Naive thymus-derived CD4-positive, alpha-beta T cell (primary cell): ENCODE data around the gene SLC8B1. TPM values are rescaled to one million over a fixed set of nuclear protein-coding genes. Genes with fewer than 3 reads are reported as not detected.

ENCODE experiments used
- ATAC-seq: fragments of 150-1000 bp; cut with Tn5 transposase; 2 replicates; pipeline ENCODE4 v1.10.0; 2021; ENCODE audit warnings: mild to moderate bottlenecking, moderate library complexity
- CTCF ChIA-PET: fragments of 350-600 bp; sonication (Branson Sonifier 250); formaldehyde crosslinking; loops from one replicate; lab custom pipeline; 2021; ENCODE audit warnings: antibody characterized with exemption; lab: Charles Lee
- POLR2A ChIA-PET: fragments of 350-600 bp; sonication (Branson Sonifier 250); formaldehyde crosslinking; loops from one replicate; lab custom pipeline; 2021; ENCODE audit warnings: antibody characterized with exemption, inconsistent platforms; lab: Charles Lee
- DNase-seq, 9 donors: peaks; one replicate each; pipeline versions ENCODE4 v3.0.0 to v3.0.0-alpha.2; 2020 to 2022; ENCODE audit warnings: mixed read lengths in 1 of 9
- H3K27ac ChIP-seq: one replicate; pipeline ENCODE4 v1.7.0; 2013; ENCODE audit warnings: mild to moderate bottlenecking, low read depth, low read length, moderate library complexity
- H3K27me3 ChIP-seq, 2 donors: one replicate each; pipeline ENCODE4 v1.7.0; 2013; ENCODE audit warnings: low read length in 2 of 2, mild to moderate bottlenecking in 2 of 2, moderate library complexity in 2 of 2; ENCODE audit not compliant: control insufficient read depth in 2 of 2, insufficient read depth in 2 of 2
- H3K36me3 ChIP-seq, 3 experiments: 1 replicate in 2 of 3; 2 replicates in 1 of 3; pipeline ENCODE4 v1.7.0; 2013; ENCODE audit warnings: low read length in 3 of 3, mild to moderate bottlenecking in 3 of 3, moderate library complexity in 1 of 3; ENCODE audit not compliant: insufficient read depth in 3 of 3, control insufficient read depth in 2 of 3
- H3K4me1 ChIP-seq, 2 donors: one replicate each; pipeline ENCODE4 v1.7.0; 2013; ENCODE audit warnings: low read length in 2 of 2, mild to moderate bottlenecking in 2 of 2, moderate library complexity in 1 of 2; ENCODE audit not compliant: control insufficient read depth in 2 of 2, insufficient read depth in 2 of 2
- H3K4me3 ChIP-seq: 2 replicates; pipeline ENCODE4 v1.7.0; 2013; ENCODE audit warnings: mild to moderate bottlenecking, low read length
- H3K9me3 ChIP-seq, 3 experiments: 1 replicate in 2 of 3; 2 replicates in 1 of 3; pipeline ENCODE4 v1.7.0; 2013; ENCODE audit warnings: low read length in 3 of 3; ENCODE audit not compliant: control insufficient read depth in 2 of 3
- H3K27ac Mint-ChIP-seq, 9 donors: one replicate each; pipeline ENCODE4 v1.8.0; 2020 to 2022; ENCODE audit warnings: mixed read lengths in 9 of 9, mild to moderate bottlenecking in 8 of 9, moderate library complexity in 5 of 9, inconsistent platforms in 2 of 9
- H3K27me3 Mint-ChIP-seq, 5 donors: one replicate each; pipeline ENCODE4 v1.8.0; 2021 to 2022; ENCODE audit warnings: mixed read lengths in 5 of 5, mild to moderate bottlenecking in 1 of 5
- H3K36me3 Mint-ChIP-seq, 5 donors: one replicate each; pipeline ENCODE4 v1.8.0; 2020 to 2022; ENCODE audit warnings: mixed read lengths in 5 of 5, mild to moderate bottlenecking in 3 of 5, inconsistent platforms in 1 of 5
- H3K4me1 Mint-ChIP-seq, 7 donors: one replicate each; pipeline ENCODE4 v1.8.0; 2020 to 2022; ENCODE audit warnings: mixed read lengths in 7 of 7, mild to moderate bottlenecking in 3 of 7, inconsistent platforms in 1 of 7
- H3K4me3 Mint-ChIP-seq, 10 donors: one replicate each; pipeline ENCODE4 v1.8.0; 2020 to 2022; ENCODE audit warnings: mild to moderate bottlenecking in 10 of 10, mixed read lengths in 10 of 10, moderate library complexity in 6 of 10, inconsistent platforms in 2 of 10
- H3K9me3 Mint-ChIP-seq, 11 donors: one replicate each; pipeline ENCODE4 v1.8.0; 2020 to 2022; ENCODE audit warnings: mixed read lengths in 11 of 11, mild to moderate bottlenecking in 4 of 11, inconsistent platforms in 1 of 11, moderate library complexity in 1 of 11
- intact Hi-C, 2 donors: fragments of 100-400 bp; cut with micrococcal nuclease; formaldehyde crosslinking; loops; one replicate each; pipeline ENCODE4 v1.15.1; 2023
- polyA plus RNA-seq, 2 donors: library from polyadenylated mRNA; unstranded; fragments of 300-500 nt; fragmentation: Illumina TruSeq; gene quantifications; one replicate each; pipeline ENCODE4 v1.2.3, GENCODE V29; 2021
- total RNA-seq, 6 experiments: library from RNA in 5 of 6; stranded (reverse) in 5 of 6; gene quantifications; 1 replicate in 5 of 6; 2 replicates in 1 of 6; pipeline ENCODE4 v1.2.3 and lab custom pipeline; 2021 to 2026

Gene SLC8B1
- total and polyA plus RNA-seq, 7 experiments from 2014 or later = 40.9 to 169 (median 140) TPM

- Histone ChIP-seq H3K9me3 (peaks cover 0 to 21% (median 17%) of the 10 kb centered on the region in 3 experiments), H3K27ac (no peak overlapping the region), H3K27me3 (no peaks in the 10 kb centered on the region), H3K4me1 (no peaks in the 10 kb centered on the region), H3K36me3 (peaks cover 0 to 38% (median 0%) of the 10 kb centered on the region in 3 experiments), H3K4me3 (no peak overlapping the region)
- H3K27ac Mint-ChIP-seq = peak overlapping the region in 2 of 9 donors; percentile 15 to 51
- ATAC-seq (no peak), DNase-seq (no peak)
- peaks cover 0 to 44% (median 11%) of the 10 kb centered on the region in 11 donors for H3K9me3 Mint-ChIP-seq
- ChIA-PET CTCF (no interaction called here), POLR2A (interaction anchor here (1.2 kb wide), 1 partner anchor 11 kb away, joined by 4 read pairs; no protein-coding TSS in a partner anchor)
- peaks cover 3 to 12% (median 4%) of the 10 kb centered on the region in 7 donors for H3K4me1 Mint-ChIP-seq
- H3K4me3 Mint-ChIP-seq = no peak overlapping the region
- H3K36me3 Mint-ChIP-seq = peaks cover 14 to 58% (median 45%) of the 10 kb centered on the region in 5 donors
- intact Hi-C loops = no loop called here
- no peaks in the 10 kb centered on the region for H3K27me3 Mint-ChIP-seq
Measured at GRCh38 chr12:113253532-113254285, 81.2 kb downstream of the SLC8B1 start.

- H3K4me3 Mint-ChIP-seq = no peak overlapping the region
- intact Hi-C loops = no loop called here
- H3K4me1 ChIP-seq = no peaks in the 10 kb centered on the region
- CTCF ChIA-PET = no interaction called here
- H3K27ac ChIP-seq = no peak overlapping the region
- no peak for DNase-seq
- peaks cover 0 to 50% (median 0%) of the 10 kb centered on the region in 3 experiments for H3K36me3 ChIP-seq
- POLR2A ChIA-PET = no interaction called here
- H3K27me3 Mint-ChIP-seq = no peaks in the 10 kb centered on the region
- no peak for ATAC-seq
- peaks cover 14 to 62% (median 39%) of the 10 kb centered on the region in 5 donors for H3K36me3 Mint-ChIP-seq
- H3K27ac Mint-ChIP-seq = peak overlapping the region in 1 of 9 donors; percentile 32
- H3K9me3 ChIP-seq = peaks cover 0 to 21% (median 17%) of the 10 kb centered on the region in 3 experiments
- H3K27me3 ChIP-seq = no peaks in the 10 kb centered on the region
- H3K9me3 Mint-ChIP-seq = peaks cover 0 to 40% (median 11%) of the 10 kb centered on the region in 11 donors
- H3K4me1 Mint-ChIP-seq = peaks cover 0 to 11% (median 7%) of the 10 kb centered on the region in 7 donors
- no peak overlapping the region for H3K4me3 ChIP-seq
Measured at GRCh38 chr12:113252494-113252893, 82.4 kb downstream of the SLC8B1 start.

GRCh38 chr12:113251404-113252070 is 83.4 kb downstream of the SLC8B1 start:
- DNase-seq = no peak
- H3K27ac ChIP-seq = no peak overlapping the region
- Mint-ChIP-seq H3K4me3 (no peak overlapping the region), H3K27me3 (no peaks in the 10 kb centered on the region), H3K4me1 (peaks cover 0 to 11% (median 5%) of the 10 kb centered on the region in 7 donors), H3K27ac (peak overlapping the region in 1 of 9 donors; percentile 25), H3K9me3 (peaks cover 0 to 32% (median 11%) of the 10 kb centered on the region in 11 donors), H3K36me3 (peaks cover 14 to 69% (median 38%) of the 10 kb centered on the region in 5 donors)
- peaks cover 0 to 60% (median 0%) of the 10 kb centered on the region in 3 experiments for H3K36me3 ChIP-seq
- no peaks in the 10 kb centered on the region for H3K4me1 ChIP-seq
- no peak overlapping the region for H3K4me3 ChIP-seq
- no peak for ATAC-seq
- peaks cover 0 to 21% (median 17%) of the 10 kb centered on the region in 3 experiments for H3K9me3 ChIP-seq
- intact Hi-C loops = no loop called here
- CTCF ChIA-PET = no interaction called here
- no peaks in the 10 kb centered on the region for H3K27me3 ChIP-seq
- POLR2A ChIA-PET = no interaction called here

GRCh38 chr12:113250045-113250444 is 84.9 kb downstream of the SLC8B1 start:
- no peaks in the 10 kb centered on the region for H3K4me1 ChIP-seq
- no peaks in the 10 kb centered on the region for H3K27me3 ChIP-seq
- DNase-seq = no peak
- H3K27ac ChIP-seq = no peak overlapping the region
- H3K4me3 Mint-ChIP-seq = no peak overlapping the region
- peaks cover 0 to 31% (median 11%) of the 10 kb centered on the region in 11 donors for H3K9me3 Mint-ChIP-seq
- no peaks in the 10 kb centered on the region for H3K27me3 Mint-ChIP-seq
- H3K4me3 ChIP-seq = no peak overlapping the region
- peaks cover 0 to 21% (median 17%) of the 10 kb centered on the region in 3 experiments for H3K9me3 ChIP-seq
- intact Hi-C loops = no loop called here
- no peak for ATAC-seq
- peaks cover 3 to 15% (median 9%) of the 10 kb centered on the region in 7 donors for H3K4me1 Mint-ChIP-seq
- peaks cover 14 to 78% (median 37%) of the 10 kb centered on the region in 5 donors for H3K36me3 Mint-ChIP-seq
- POLR2A ChIA-PET = interaction anchor here (1.9 kb wide), 1 partner anchor 11 kb away, joined by 8 read pairs; no protein-coding TSS in a partner anchor
- CTCF ChIA-PET = no interaction called here
- H3K27ac Mint-ChIP-seq = peak overlapping the region in 2 of 9 donors; percentile 46 to 64
- peaks cover 0 to 70% (median 0%) of the 10 kb centered on the region in 3 experiments for H3K36me3 ChIP-seq

- CTCF ChIA-PET = interaction anchor here (0.8 kb wide), 1 partner anchor 12 kb away, joined by 3 read pairs; no protein-coding TSS in a partner anchor
- POLR2A ChIA-PET = interaction anchor here (1.9 kb wide), 1 partner anchor 11 kb away, joined by 8 read pairs; no protein-coding TSS in a partner anchor
Measured at GRCh38 chr12:113249546-113249945, 85.4 kb downstream of the SLC8B1 start.

GRCh38 chr12:113248842-113249435 is 86.0 kb downstream of the SLC8B1 start:
- H3K4me3 Mint-ChIP-seq = no peak overlapping the region
- no peak overlapping the region for H3K4me3 ChIP-seq
- peaks cover 0 to 20% (median 10%) of the 10 kb centered on the region in 11 donors for H3K9me3 Mint-ChIP-seq
- H3K36me3 Mint-ChIP-seq = peaks cover 14 to 75% (median 27%) of the 10 kb centered on the region in 5 donors
- no peaks in the 10 kb centered on the region for H3K4me1 ChIP-seq
- peak overlapping the region in 7 of 9 donors; percentile 7 to 81 (median 59) for H3K27ac Mint-ChIP-seq
- intact Hi-C loops = no loop called here
- DNase-seq (no peak), ATAC-seq (no peak)
- POLR2A ChIA-PET = interaction anchor here (1.9 kb wide), 1 partner anchor 12 kb away, joined by 8 read pairs; no protein-coding TSS in a partner anchor
- H3K27ac ChIP-seq = no peak overlapping the region
- H3K27me3 Mint-ChIP-seq = no peaks in the 10 kb centered on the region
- H3K4me1 Mint-ChIP-seq = peaks cover 11 to 25% (median 19%) of the 10 kb centered on the region in 7 donors
- peaks cover 0 to 20% (median 11%) of the 10 kb centered on the region in 3 experiments for H3K9me3 ChIP-seq
- CTCF ChIA-PET = interaction anchor here (0.8 kb wide), 1 partner anchor 11 kb away, joined by 3 read pairs; no protein-coding TSS in a partner anchor
- H3K36me3 ChIP-seq = peaks cover 0 to 76% (median 0%) of the 10 kb centered on the region in 3 experiments
- H3K27me3 ChIP-seq = no peaks in the 10 kb centered on the region

More at GRCh38 chr12:113249546-113249945, 85.4 kb downstream of the SLC8B1 start:
- H3K4me1 ChIP-seq = no peaks in the 10 kb centered on the region
- H3K27me3 ChIP-seq = no peaks in the 10 kb centered on the region
- Mint-ChIP-seq H3K27me3 (no peaks in the 10 kb centered on the region), H3K36me3 (peaks cover 14 to 76% (median 33%) of the 10 kb centered on the region in 5 donors), H3K9me3 (peaks cover 0 to 26% (median 11%) of the 10 kb centered on the region in 11 donors), H3K4me1 (peaks cover 8 to 18% (median 13%) of the 10 kb centered on the region in 7 donors), H3K4me3 (no peak overlapping the region), H3K27ac (peak overlapping the region in 2 of 9 donors; percentile 5 to 46)
- H3K4me3 ChIP-seq = no peak overlapping the region
- ATAC-seq = no peak
- no peak overlapping the region for H3K27ac ChIP-seq
- DNase-seq = no peak
- peaks cover 0 to 21% (median 17%) of the 10 kb centered on the region in 3 experiments for H3K9me3 ChIP-seq
- intact Hi-C loops = no loop called here
- H3K36me3 ChIP-seq = peaks cover 0 to 70% (median 0%) of the 10 kb centered on the region in 3 experiments
